Loucy (cell line): Measurements from ENCODE around the gene TMEM14A.

Experiments used
- H2AFZ ChIP-seq: fragments of 200-600 bp; sonication (generic); 2 replicates; pipeline ENCODE4 v1.6.0; 2016; ENCODE audit warnings: antibody characterized with exemption, mild to moderate bottlenecking, low read length, moderate library complexity
- H3F3A ChIP-seq: fragments of 200-600 bp; 2 replicates; pipeline ENCODE4 v1.6.0; 2016; ENCODE audit warnings: antibody characterized with exemption, low read depth, mild to moderate bottlenecking
- H3K27me3 ChIP-seq: fragments of 200-600 bp; sonication (generic); 2 replicates; pipeline ENCODE4 v1.6.1; 2014; ENCODE audit warnings: low read length, mild to moderate bottlenecking; ENCODE audit not compliant: insufficient read depth, poor library complexity, severe bottlenecking
- H3K36me3 ChIP-seq: fragments of 200-600 bp; sonication (generic); 2 replicates; pipeline ENCODE4 v1.6.1; 2016; ENCODE audit warnings: low read length; ENCODE audit not compliant: insufficient read depth
- H3K4me1 ChIP-seq: fragments of 200-600 bp; sonication (generic); 2 replicates; pipeline ENCODE4 v1.5.1; 2014; ENCODE audit warnings: low read length, mild to moderate bottlenecking; ENCODE audit not compliant: insufficient read depth, poor library complexity, severe bottlenecking
- H3K4me2 ChIP-seq: fragments of 200-600 bp; sonication (generic); 2 replicates; pipeline ENCODE4 v1.6.0; 2014; ENCODE audit warnings: antibody characterized with exemption, low read length, low read depth, mild to moderate bottlenecking; ENCODE audit not compliant: poor library complexity, severe bottlenecking
- H3K4me3 ChIP-seq: fragments of 200-600 bp; sonication (generic); 2 replicates; pipeline ENCODE4 v1.5.1; 2014; ENCODE audit warnings: low read length, mild to moderate bottlenecking, mixed read lengths; ENCODE audit not compliant: poor library complexity, severe bottlenecking
- H3K79me2 ChIP-seq: fragments of 200-600 bp; sonication (generic); 2 replicates; pipeline ENCODE4 v1.6.1; 2014; ENCODE audit warnings: low read length; ENCODE audit not compliant: insufficient read depth
- H3K9ac ChIP-seq: fragments of 200-600 bp; sonication (generic); 2 replicates; pipeline ENCODE4 v1.6.0; 2014; ENCODE audit warnings: mild to moderate bottlenecking, low read depth, low read length, moderate library complexity; ENCODE audit not compliant: poor library complexity, severe bottlenecking
- H3K9me2 ChIP-seq: fragments of 200-600 bp; sonication (generic); replicated peaks from 2 replicates; pipeline ENCODE4 v1.6.1; 2016; ENCODE audit warnings: low read depth, low read length, mixed read lengths
- H3K9me3 ChIP-seq: fragments of 200-600 bp; sonication (generic); 2 replicates; pipeline ENCODE4 v1.6.1; 2014; ENCODE audit warnings: mild to moderate bottlenecking, antibody characterized with exemption, low read length, low read depth; ENCODE audit not compliant: insufficient read depth
- H4K20me1 ChIP-seq: fragments of 200-600 bp; sonication (generic); 2 replicates; pipeline ENCODE4 v1.6.0; 2014; ENCODE audit warnings: antibody characterized with exemption, low read length, mild to moderate bottlenecking; ENCODE audit not compliant: insufficient read depth, poor library complexity, severe bottlenecking
- CTCF ChIP-seq: fragments of 200-600 bp; sonication (generic); conservative IDR thresholded peaks from 2 replicates; pipeline ENCODE4 v1.5.1; 2014; ENCODE audit warnings: mild to moderate bottlenecking, antibody characterized with exemption, low read length
- EZH2phosphoT487 ChIP-seq: fragments of 200-600 bp; IDR thresholded peaks from 2 replicates; pipeline ENCODE4 v1.6.1; 2018; ENCODE audit warnings: antibody characterized with exemption, mild to moderate bottlenecking, moderate library complexity, borderline replicate concordance

Gene TMEM14A

GRCh38 chr6:52670502-52671409 lies at the start of gene TMEM14A:
TSS of gene TMEM14A (plus strand) at chr6:52671113. CDS start at chr6:52677103, 5,990 bp downstream.
- Histone ChIP-seq H3F3A (no peaks in the 10 kb centered on the region), H4K20me1 (no peaks in the 10 kb centered on the region), H3K27me3 (no peaks in the 10 kb centered on the region), H2AFZ (peak within 1 kb of the TSS; percentile 95), H3K9ac (peak within 1 kb of the TSS; percentile 68), H3K9me2 (no peaks in the 10 kb centered on the region), H3K4me3 (peak within 1 kb of the TSS; percentile 86), H3K36me3 (no peaks in the 10 kb centered on the region), H3K9me3 (no peaks in the 10 kb centered on the region), H3K79me2 (peaks cover 29% of the 10 kb centered on the region), H3K4me1 (peaks cover 59% of the 10 kb centered on the region), H3K4me2 (peak within 1 kb of the TSS; percentile 92)
- TF ChIP-seq EZH2phosphoT487 (no peak), CTCF (no peak)

GRCh38 chr6:52621631-52622030 lies 49.3 kb upstream of the TMEM14A start:
- H3K27me3 ChIP-seq = no peaks in the 10 kb centered on the region
- H3K36me3 ChIP-seq = no peaks in the 10 kb centered on the region
- H3K4me1 ChIP-seq = peaks cover 8% of the 10 kb centered on the region
- no peaks in the 10 kb centered on the region; the same call in 1 of the 2 replicates for H3F3A ChIP-seq
- no peak overlapping the region for H2AFZ ChIP-seq
- no peak overlapping the region for H3K4me2 ChIP-seq
- H3K9ac ChIP-seq = no peak overlapping the region
- no peaks in the 10 kb centered on the region for H3K79me2 ChIP-seq
- H3K4me3 ChIP-seq = no peak overlapping the region
- TF ChIP-seq EZH2phosphoT487 (no peak), CTCF (no peak)
- no peaks in the 10 kb centered on the region for H3K9me3 ChIP-seq
- H4K20me1 ChIP-seq = no peaks in the 10 kb centered on the region
- 0 out of 2 replicates have a peak, but pooled peaks cover 5% of the 10 kb centered on the region for H3K9me2 ChIP-seq

GRCh38 chr6:52622810-52623209 lies 48.1 kb upstream of the TMEM14A start:
- H3K79me2 ChIP-seq = no peaks in the 10 kb centered on the region
- no peaks in the 10 kb centered on the region for H3K27me3 ChIP-seq
- H3F3A ChIP-seq = peaks cover 2% of the 10 kb centered on the region; the same call in 1 of the 2 replicates
- H3K4me3 ChIP-seq = no peak overlapping the region
- TF ChIP-seq EZH2phosphoT487 (no peak), CTCF (no peak)
- no peak overlapping the region for H3K4me2 ChIP-seq
- no peaks in the 10 kb centered on the region for H3K9me3 ChIP-seq
- H3K4me1 ChIP-seq = peaks cover 8% of the 10 kb centered on the region
- no peaks in the 10 kb centered on the region for H3K36me3 ChIP-seq
- H3K9ac ChIP-seq = no peak overlapping the region
- H4K20me1 ChIP-seq = no peaks in the 10 kb centered on the region
- H2AFZ ChIP-seq = no peak overlapping the region
- H3K9me2 ChIP-seq = 0 out of 2 replicates have a peak, but pooled peaks cover 5% of the 10 kb centered on the region
